Inflammatory macrophage treated with lipopolysaccharide for 1 hour (primary cell): ENCODE results near the gene CDKAL1.
"Not testable (repeated sequence)": the region's sequence is repeated elsewhere in the genome, so short reads cannot be mapped to it uniquely, and the experiment has no call there.

ENCODE experiments used
- DNase-seq, 2 donors: peaks; one replicate each; pipeline ENCODE4 v3.0.0-alpha.2; 2020 to 2022

Gene CDKAL1

GRCh38 chr6:21085643-21086042 is 551.4 kb downstream of the CDKAL1 start:
- DNase-seq: peak in 1 of 2 donors; percentile 3

GRCh38 chr6:21087188-21087587 is 552.9 kb downstream of the CDKAL1 start:
- DNase-seq: no peak

- DNase-seq: no peak
Measured at GRCh38 chr6:21091411-21091810, 557.2 kb downstream of the CDKAL1 start.

GRCh38 chr6:21092231-21092772 is 558.0 kb downstream of the CDKAL1 start:
- not testable (repeated sequence) for DNase-seq

GRCh38 chr6:21095462-21095861 is 561.2 kb downstream of the CDKAL1 start:
- no peak for DNase-seq

- no peak for DNase-seq
Measured at GRCh38 chr6:21098134-21098533, 563.9 kb downstream of the CDKAL1 start.

- no peak for DNase-seq
Measured at GRCh38 chr6:21098744-21099143, 564.5 kb downstream of the CDKAL1 start.

GRCh38 chr6:21099338-21100314 is 565.4 kb downstream of the CDKAL1 start:
- DNase-seq: no peak

GRCh38 chr6:21100991-21101390 is 566.7 kb downstream of the CDKAL1 start:
- no peak for DNase-seq

- no peak for DNase-seq
Measured at GRCh38 chr6:21101694-21102093, 567.4 kb downstream of the CDKAL1 start.

GRCh38 chr6:21102201-21102600 is 567.9 kb downstream of the CDKAL1 start:
- no peak for DNase-seq

- DNase-seq: no peak
Measured at GRCh38 chr6:21102624-21103023, 568.4 kb downstream of the CDKAL1 start.

GRCh38 chr6:21103626-21104224 is 569.5 kb downstream of the CDKAL1 start:
- DNase-seq: no peak

- DNase-seq: no peak
Measured at GRCh38 chr6:21104288-21104687, 570.0 kb downstream of the CDKAL1 start.

- DNase-seq: no peak
Measured at GRCh38 chr6:21107796-21108195, 573.5 kb downstream of the CDKAL1 start.

GRCh38 chr6:21109391-21110178 is 575.3 kb downstream of the CDKAL1 start:
- no peak for DNase-seq

- no peak for DNase-seq
Measured at GRCh38 chr6:21110684-21111083, 576.4 kb downstream of the CDKAL1 start.

- DNase-seq: no peak
Measured at GRCh38 chr6:21111093-21111725, 577.0 kb downstream of the CDKAL1 start.

GRCh38 chr6:21115111-21115510 is 580.9 kb downstream of the CDKAL1 start:
- no peak for DNase-seq

- DNase-seq: peak; percentile 26 to 35
Measured at GRCh38 chr6:21116736-21117135, 582.5 kb downstream of the CDKAL1 start.

GRCh38 chr6:21118216-21118780 is 584.0 kb downstream of the CDKAL1 start:
- DNase-seq: no peak

- no peak for DNase-seq
Measured at GRCh38 chr6:21121636-21122136, 587.4 kb downstream of the CDKAL1 start.
